ENCODE measurements around the gene RALGAPA2. TPM values are rescaled to one million over a fixed set of nuclear protein-coding genes. Genes with fewer than 3 reads are reported as not detected.

The RALGAPA2 gene
- total RNA-seq, 2 donors from 2014 or later, result 36.5 to 53.2 TPM

- Histone ChIP-seq H3K27ac (no peak overlapping the region), H3K4me1 (replicated peaks) (no peaks in the 10 kb centered on the region), H3K36me3 (no peaks in the 10 kb centered on the region), H3K27me3 (replicated peaks; ENCODE audit: insufficient read depth) (no peaks in the 10 kb centered on the region), H3K4me3 (no peak overlapping the region), H3K9me3 (no peaks in the 10 kb centered on the region)
- 93% methylated on average over 5 of the region's 5 CpGs for WGBS
- intact Hi-C loops (cut with DNase I), result no loop called here
- TF ChIP-seq, protein P1, sequence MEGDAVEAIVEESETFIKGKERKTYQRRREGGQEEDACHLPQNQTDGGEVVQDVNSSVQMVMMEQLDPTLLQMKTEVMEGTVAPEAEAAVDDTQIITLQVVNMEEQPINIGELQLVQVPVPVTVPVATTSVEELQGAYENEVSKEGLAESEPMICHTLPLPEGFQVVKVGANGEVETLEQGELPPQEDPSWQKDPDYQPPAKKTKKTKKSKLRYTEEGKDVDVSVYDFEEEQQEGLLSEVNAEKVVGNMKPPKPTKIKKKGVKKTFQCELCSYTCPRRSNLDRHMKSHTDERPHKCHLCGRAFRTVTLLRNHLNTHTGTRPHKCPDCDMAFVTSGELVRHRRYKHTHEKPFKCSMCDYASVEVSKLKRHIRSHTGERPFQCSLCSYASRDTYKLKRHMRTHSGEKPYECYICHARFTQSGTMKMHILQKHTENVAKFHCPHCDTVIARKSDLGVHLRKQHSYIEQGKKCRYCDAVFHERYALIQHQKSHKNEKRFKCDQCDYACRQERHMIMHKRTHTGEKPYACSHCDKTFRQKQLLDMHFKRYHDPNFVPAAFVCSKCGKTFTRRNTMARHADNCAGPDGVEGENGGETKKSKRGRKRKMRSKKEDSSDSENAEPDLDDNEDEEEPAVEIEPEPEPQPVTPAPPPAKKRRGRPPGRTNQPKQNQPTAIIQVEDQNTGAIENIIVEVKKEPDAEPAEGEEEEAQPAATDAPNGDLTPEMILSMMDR (IDR thresholded peaks at IDR 0.05), result no peak
- TF ChIP-seq POLR2AphosphoS5 (IDR thresholded peaks at IDR 0.05), result no peak
- no peak for TF ChIP-seq POLR2A (IDR thresholded peaks at IDR 0.05)
- DNase-seq (ENCODE audit: low spot score), result no peak
Observed at GRCh38 chr20:20491784-20492264, 220.6 kb downstream of the RALGAPA2 start.

DNA sequence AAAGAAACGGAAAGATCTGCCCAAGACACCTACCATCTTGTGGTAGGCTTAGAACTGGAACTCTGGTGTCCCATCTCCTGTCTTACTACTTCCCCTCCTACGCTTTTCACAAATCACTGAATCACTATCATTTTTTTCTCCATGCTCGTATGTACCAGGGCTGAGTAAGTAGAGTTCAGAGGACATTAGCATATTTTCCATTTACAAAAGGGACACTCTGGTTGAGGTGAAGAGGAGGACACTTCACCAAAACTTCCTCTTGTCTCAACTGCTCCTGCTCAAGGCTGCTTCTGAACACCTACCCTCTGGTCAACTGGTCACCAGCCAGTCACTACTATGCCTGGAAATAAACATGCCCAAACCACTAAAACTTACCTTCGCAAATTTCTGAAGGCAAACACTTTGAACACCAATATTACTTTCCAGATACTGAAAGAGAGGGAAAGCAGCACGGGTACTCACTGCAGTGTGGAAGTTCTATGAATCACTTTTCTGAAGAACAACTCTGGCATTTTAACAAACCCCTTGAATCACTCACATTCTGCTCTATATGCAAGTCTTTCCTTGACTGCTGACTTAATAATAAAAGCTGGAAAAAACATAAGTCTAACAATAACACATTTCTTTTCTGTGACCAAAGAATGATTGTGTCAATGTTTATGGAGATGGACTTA is 221.2 kb downstream of the RALGAPA2 start:
- WGBS, result 92% methylated on average over 5 of the region's 5 CpGs
- Histone ChIP-seq H3K36me3 (no peaks in the 10 kb centered on the region), H3K27ac (no peak overlapping the region), H3K4me1 (replicated peaks) (no peaks in the 10 kb centered on the region), H3K9me3 (no peaks in the 10 kb centered on the region), H3K27me3 (replicated peaks; ENCODE audit: insufficient read depth) (no peaks in the 10 kb centered on the region), H3K4me3 (no peak overlapping the region)
- intact Hi-C loops (cut with DNase I), result no loop called here
- DNase-seq (ENCODE audit: low spot score), result no peak
- TF ChIP-seq POLR2AphosphoS5 (IDR thresholded peaks at IDR 0.05), result no peak
- TF ChIP-seq, protein P1 (IDR thresholded peaks at IDR 0.05), result no peak

DNA sequence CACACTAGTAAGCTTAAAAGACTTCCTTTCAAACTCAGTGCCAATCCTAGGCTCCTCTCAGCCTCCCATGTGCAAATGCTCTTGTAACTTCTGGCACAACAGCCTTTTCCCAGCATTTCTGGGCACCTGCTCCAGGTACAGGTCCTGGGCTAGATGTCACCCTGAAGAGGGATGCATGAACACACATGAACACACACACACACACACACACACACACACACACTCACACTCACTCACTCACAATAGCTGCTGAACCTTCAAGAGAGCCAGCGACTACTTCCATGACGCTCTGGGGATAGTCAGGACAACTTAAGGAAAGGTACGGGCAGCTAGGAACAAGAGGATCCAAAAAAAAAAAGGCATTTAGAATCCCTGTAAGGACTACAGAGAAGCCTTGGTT is 221.8 kb downstream of the RALGAPA2 start:
- H3K27ac ChIP-seq, result no peak overlapping the region
- no peaks in the 10 kb centered on the region for H3K36me3 ChIP-seq
- H3K4me3 ChIP-seq, result no peak overlapping the region
- TF ChIP-seq POLR2A (IDR thresholded peaks at IDR 0.05) (no peak), POLR2AphosphoS5 (IDR thresholded peaks at IDR 0.05) (no peak)
- TF ChIP-seq, protein P1 (IDR thresholded peaks at IDR 0.05), result no peak
- DNase-seq (ENCODE audit: low spot score), result no peak
- H3K9me3 ChIP-seq, result no peaks in the 10 kb centered on the region
- intact Hi-C loops (cut with DNase I), result no loop called here
- no peaks in the 10 kb centered on the region for H3K27me3 ChIP-seq (replicated peaks; ENCODE audit: insufficient read depth)
- no peaks in the 10 kb centered on the region for H3K4me1 ChIP-seq (replicated peaks)
- 94% methylated on average over 3 of the region's 3 CpGs for WGBS

GRCh38 chr20:20489648-20490341 is 222.6 kb downstream of the RALGAPA2 start:
- Histone ChIP-seq H3K27ac (no peak overlapping the region), H3K36me3 (no peaks in the 10 kb centered on the region), H3K27me3 (replicated peaks; ENCODE audit: insufficient read depth) (no peaks in the 10 kb centered on the region), H3K4me1 (replicated peaks) (no peaks in the 10 kb centered on the region), H3K9me3 (no peaks in the 10 kb centered on the region), H3K4me3 (no peak overlapping the region)
- DNase-seq (ENCODE audit: low spot score), result no peak
- TF ChIP-seq POLR2AphosphoS5 (IDR thresholded peaks at IDR 0.05) (no peak), POLR2A (IDR thresholded peaks at IDR 0.05) (no peak)
- TF ChIP-seq, protein P1 (IDR thresholded peaks at IDR 0.05), result no peak
- intact Hi-C loops (cut with DNase I), result no loop called here
- WGBS, result 84% methylated on average over 6 of the region's 6 CpGs

GRCh38 chr20:20489054-20489453 is 223.4 kb downstream of the RALGAPA2 start:
- Histone ChIP-seq H3K27me3 (replicated peaks; ENCODE audit: insufficient read depth) (no peaks in the 10 kb centered on the region), H3K36me3 (no peaks in the 10 kb centered on the region), H3K27ac (no peak overlapping the region), H3K4me3 (no peak overlapping the region), H3K9me3 (no peaks in the 10 kb centered on the region), H3K4me1 (replicated peaks) (no peaks in the 10 kb centered on the region)
- intact Hi-C loops (cut with DNase I), result no loop called here
- 91% methylated on average over 5 of the region's 5 CpGs for WGBS
- no peak for DNase-seq (ENCODE audit: low spot score)
- no peak for TF ChIP-seq POLR2AphosphoS5 (IDR thresholded peaks at IDR 0.05)
- TF ChIP-seq, protein P1 (IDR thresholded peaks at IDR 0.05), result no peak
- TF ChIP-seq POLR2A (IDR thresholded peaks at IDR 0.05), result no peak
